Esophagus mucosa (tissue), 1 donor: ENCODE results near the gene ILKAP. TPM values are rescaled to one million over a fixed set of nuclear protein-coding genes. Genes with fewer than 3 reads are reported as not detected.

ENCODE experiments used
- ATAC-seq: fragments of 200-7000 bp; cut with Tn5 transposase; one replicate; pipeline ENCODE4 v1.9.1; 2020
- total RNA-seq: library from RNA; stranded (reverse); gene quantifications from one replicate; pipeline ENCODE4 v1.2.4, GENCODE V29; 2023
- donor health status: DM: yes; HTN: yes; CAD: no.

Gene ILKAP
- total RNA-seq, 1 donor from 2014 or later = 29.5 TPM

DNA sequence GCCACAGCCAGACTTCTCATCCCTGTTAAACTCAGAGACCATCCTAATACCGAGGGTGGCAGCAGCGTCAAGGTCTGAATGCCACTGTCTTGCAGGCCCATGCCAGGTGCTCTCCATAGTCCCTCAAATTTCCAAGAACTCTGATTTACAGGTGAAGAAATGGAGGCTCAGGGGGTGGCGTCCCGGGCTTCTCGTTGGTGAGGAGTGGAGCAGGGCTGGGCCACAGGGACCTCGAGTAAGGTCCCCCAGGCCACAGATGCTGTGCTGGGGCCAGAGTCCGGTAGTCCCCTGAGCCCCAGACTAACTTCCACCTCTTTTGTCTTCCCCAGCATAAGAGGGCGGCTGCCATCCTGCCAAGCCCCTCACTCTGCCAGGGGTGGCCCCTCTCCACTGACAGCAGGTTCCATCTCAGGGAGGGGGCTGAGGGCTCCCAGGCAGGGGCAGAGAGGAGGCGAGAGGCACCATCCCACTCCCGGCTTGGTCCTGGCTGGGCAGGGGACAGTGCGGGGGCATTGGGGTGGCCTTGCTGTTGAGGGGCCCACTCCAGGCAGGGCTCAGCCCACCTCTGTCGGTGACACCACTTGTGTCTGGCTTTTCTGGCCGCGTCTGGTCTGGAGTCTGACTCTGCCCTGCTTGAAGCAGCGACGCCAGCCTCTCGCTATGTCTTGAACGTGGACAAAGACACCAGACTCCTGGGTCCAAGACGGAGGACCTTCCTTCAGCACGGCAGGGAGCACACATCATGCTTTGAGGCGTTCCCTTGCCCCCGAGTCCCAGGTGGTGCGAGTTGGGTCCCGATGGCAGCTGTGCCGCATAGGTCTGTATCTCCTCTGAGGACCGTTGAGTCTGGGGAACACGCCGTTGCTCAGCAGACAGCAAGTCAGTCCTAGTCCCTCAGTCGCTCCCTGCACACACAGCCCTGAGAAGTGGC lies 80.9 kb downstream of the ILKAP start:
- ATAC-seq = no peak

DNA sequence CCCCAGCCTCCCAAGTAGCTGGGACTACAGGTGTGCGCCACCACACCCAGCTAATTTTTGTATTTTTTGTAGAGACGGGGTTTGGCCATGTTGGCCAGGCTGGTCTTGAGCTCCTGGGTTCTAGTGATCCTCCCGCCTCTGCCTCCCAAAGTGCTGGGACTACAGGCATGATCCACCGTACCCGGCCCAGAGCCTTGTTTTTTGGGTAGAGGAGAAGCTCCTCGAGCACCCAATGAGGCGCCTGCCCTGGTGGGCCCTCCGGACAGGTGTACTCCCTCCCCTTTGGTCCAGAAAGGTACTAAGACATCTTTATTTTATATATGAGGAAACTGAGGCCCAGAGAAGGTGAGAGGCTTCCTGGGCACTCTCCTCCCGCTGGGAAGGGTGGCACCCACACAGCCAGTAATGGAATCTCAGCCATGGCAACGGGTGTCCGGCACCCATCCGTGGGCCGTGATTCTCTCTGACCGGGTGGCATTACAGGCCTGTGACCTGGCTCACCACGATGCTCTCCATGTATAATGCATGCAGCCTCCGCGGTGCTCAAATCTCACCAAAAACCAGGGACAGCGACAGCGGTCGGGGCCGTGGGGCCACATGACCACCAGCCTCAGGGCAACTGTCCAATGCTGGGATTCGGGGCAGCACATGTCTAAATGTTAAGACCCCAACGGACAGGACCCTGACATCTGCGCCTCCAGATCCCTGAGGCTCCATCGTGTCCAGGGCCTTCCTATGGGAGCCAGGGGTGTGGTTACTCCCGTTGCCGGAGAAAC lies 81.8 kb downstream of the ILKAP start:
- no peak for ATAC-seq

DNA sequence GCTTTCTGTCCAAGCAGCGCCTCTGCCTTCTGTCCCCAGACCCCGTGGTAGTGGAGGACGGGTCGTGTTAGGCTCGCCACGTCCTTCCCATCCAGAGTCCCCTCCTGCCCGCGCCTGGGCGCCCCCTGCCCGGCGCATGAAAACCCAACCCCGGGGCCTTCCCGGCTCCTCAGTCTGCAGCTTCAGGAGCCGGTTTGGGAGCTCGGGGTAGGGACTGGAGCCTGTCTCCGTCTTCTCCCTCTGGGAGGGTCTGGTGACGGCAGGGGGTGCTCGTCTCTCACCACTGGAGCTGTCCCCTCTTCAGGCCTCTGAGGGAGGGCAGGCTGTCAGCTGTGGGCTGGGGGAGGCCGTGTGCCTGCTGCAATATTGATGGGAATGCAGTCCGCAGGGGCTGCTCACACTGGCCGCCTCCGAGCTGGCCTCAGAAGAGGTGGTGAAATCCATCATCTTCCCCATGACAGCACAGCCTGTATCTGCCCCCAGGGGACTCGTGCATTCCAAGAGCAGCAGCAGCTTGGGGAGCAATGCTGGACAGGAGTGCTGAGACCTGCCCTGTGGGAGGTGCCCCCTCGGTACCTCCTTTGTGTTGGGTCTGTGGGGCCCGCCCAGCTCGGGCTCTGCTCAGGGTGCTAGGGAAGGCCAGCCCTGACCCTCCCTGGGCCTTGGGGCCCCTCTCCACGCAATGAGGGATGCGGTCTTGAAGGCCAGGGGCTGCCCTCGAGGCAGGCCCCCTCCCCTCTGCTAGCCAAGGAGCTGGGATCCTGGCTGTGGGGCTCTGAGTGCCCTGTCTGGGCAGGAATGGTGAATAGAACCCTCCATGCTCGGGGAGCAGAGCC lies 82.8 kb downstream of the ILKAP start:
- no peak for ATAC-seq

Other genes starting within 250 kb of the ILKAP start
- gene UBE2F, start 236.7 kb downstream of the ILKAP start, total RNA-seq = 58.2 TPM
- gene SCLY, start 142.7 kb downstream of the ILKAP start, total RNA-seq = 8.9 TPM
- gene ESPNL, start 103.4 kb downstream of the ILKAP start, total RNA-seq = 0.40 TPM
- gene KLHL30, start 65.0 kb downstream of the ILKAP start, total RNA-seq = 0.08 TPM
- 0.44 TPM for gene ERFE, start 44.7 kb downstream of the ILKAP start, total RNA-seq
- gene HES6, start 36.3 kb upstream of the ILKAP start, total RNA-seq = 2.2 TPM
- gene PER2, start 84.9 kb upstream of the ILKAP start, total RNA-seq = 18.7 TPM
- 10.8 TPM for gene TRAF3IP1, start 116.8 kb upstream of the ILKAP start, total RNA-seq
- 12.3 TPM for gene ASB1, start 223.2 kb upstream of the ILKAP start, total RNA-seq